HL-60 (cell line): Measurements from ENCODE around the gene FOSB.

ENCODE experiments used
- DNase-seq, 2 experiments: peaks; one replicate each; pipeline ENCODE4 v3.0.0-alpha.2; 2010 to 2020; ENCODE audit warnings: low read depth in 1 of 2, low spot score in 1 of 2
- H3K27ac ChIP-seq: fragments of 250-450 bp; sonication (Bioruptor Pico); replicated peaks from 2 replicates; pipeline ENCODE4 v1.5.1; 2020; ENCODE audit warnings: mild to moderate bottlenecking, moderate library complexity
- H3K27me3 ChIP-seq: fragments of 250-450 bp; sonication (Bioruptor Pico); 2 replicates; pipeline ENCODE4 v1.5.1; 2021; ENCODE audit warnings: mild to moderate bottlenecking, moderate library complexity; ENCODE audit not compliant: insufficient read depth, poor library complexity, severe bottlenecking
- H3K4me3 ChIP-seq: replicated peaks from 2 replicates; pipeline ENCODE4 v1.5.1; 2011; ENCODE audit warnings: mild to moderate bottlenecking, control low read depth, low read length; ENCODE audit not compliant: insufficient read depth
- GABPA ChIP-seq: IDR thresholded peaks from 2 replicates; pipeline ENCODE4 v1.6.1; 2012; ENCODE audit warnings: low read depth
- POLR2AphosphoS5 ChIP-seq: IDR thresholded peaks from 2 replicates; pipeline ENCODE4 v1.6.1; 2012; ENCODE audit warnings: low read depth
- SPI1 ChIP-seq: IDR thresholded peaks from 2 replicates; pipeline ENCODE4 v1.6.1; 2012; ENCODE audit warnings: low read depth, mild to moderate bottlenecking, borderline replicate concordance
- TF ChIP-seq, protein P1 (sequence below): IDR thresholded peaks from one replicate; pipeline ENCODE4 v1.5.1; 2011; ENCODE audit warnings: low read length, control low read depth, inconsistent platforms; ENCODE audit not compliant: insufficient read depth
- TF ChIP-seq, protein P2 (sequence below): IDR thresholded peaks from 2 replicates; pipeline ENCODE4 v1.6.1; 2012; ENCODE audit warnings: low read depth; ENCODE audit not compliant: insufficient replicate concordance

Gene FOSB

DNA sequence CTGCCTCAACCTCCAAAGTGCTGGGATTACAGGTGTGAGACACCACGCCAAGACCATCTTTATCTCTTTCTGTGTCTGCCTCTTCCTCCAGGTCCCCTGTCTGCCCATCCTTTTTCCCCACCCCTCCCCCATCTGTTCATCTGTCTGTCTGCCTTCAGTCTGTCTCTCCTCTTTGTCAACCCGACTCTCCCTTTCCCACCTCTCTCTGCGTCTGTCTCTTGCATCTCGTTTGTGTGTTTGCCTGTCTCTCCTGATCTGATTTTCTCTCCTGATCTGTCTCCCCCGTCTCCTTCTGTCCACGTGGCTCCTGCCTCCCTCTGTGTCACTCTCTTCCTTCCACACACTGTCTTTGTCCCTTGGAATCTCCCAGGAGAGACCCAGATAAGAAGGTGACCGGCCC lies 49.4 kb downstream of the FOSB start:
- Histone ChIP-seq H3K27me3 (no peaks in the 10 kb centered on the region), H3K27ac (no peak overlapping the region), H3K4me3 (no peak overlapping the region)
- DNase-seq: no peak
- TF ChIP-seq, protein P1, sequence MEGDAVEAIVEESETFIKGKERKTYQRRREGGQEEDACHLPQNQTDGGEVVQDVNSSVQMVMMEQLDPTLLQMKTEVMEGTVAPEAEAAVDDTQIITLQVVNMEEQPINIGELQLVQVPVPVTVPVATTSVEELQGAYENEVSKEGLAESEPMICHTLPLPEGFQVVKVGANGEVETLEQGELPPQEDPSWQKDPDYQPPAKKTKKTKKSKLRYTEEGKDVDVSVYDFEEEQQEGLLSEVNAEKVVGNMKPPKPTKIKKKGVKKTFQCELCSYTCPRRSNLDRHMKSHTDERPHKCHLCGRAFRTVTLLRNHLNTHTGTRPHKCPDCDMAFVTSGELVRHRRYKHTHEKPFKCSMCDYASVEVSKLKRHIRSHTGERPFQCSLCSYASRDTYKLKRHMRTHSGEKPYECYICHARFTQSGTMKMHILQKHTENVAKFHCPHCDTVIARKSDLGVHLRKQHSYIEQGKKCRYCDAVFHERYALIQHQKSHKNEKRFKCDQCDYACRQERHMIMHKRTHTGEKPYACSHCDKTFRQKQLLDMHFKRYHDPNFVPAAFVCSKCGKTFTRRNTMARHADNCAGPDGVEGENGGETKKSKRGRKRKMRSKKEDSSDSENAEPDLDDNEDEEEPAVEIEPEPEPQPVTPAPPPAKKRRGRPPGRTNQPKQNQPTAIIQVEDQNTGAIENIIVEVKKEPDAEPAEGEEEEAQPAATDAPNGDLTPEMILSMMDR: no peak
- TF ChIP-seq SPI1 (no peak), POLR2AphosphoS5 (no peak), GABPA (no peak)
- TF ChIP-seq, protein P2, sequence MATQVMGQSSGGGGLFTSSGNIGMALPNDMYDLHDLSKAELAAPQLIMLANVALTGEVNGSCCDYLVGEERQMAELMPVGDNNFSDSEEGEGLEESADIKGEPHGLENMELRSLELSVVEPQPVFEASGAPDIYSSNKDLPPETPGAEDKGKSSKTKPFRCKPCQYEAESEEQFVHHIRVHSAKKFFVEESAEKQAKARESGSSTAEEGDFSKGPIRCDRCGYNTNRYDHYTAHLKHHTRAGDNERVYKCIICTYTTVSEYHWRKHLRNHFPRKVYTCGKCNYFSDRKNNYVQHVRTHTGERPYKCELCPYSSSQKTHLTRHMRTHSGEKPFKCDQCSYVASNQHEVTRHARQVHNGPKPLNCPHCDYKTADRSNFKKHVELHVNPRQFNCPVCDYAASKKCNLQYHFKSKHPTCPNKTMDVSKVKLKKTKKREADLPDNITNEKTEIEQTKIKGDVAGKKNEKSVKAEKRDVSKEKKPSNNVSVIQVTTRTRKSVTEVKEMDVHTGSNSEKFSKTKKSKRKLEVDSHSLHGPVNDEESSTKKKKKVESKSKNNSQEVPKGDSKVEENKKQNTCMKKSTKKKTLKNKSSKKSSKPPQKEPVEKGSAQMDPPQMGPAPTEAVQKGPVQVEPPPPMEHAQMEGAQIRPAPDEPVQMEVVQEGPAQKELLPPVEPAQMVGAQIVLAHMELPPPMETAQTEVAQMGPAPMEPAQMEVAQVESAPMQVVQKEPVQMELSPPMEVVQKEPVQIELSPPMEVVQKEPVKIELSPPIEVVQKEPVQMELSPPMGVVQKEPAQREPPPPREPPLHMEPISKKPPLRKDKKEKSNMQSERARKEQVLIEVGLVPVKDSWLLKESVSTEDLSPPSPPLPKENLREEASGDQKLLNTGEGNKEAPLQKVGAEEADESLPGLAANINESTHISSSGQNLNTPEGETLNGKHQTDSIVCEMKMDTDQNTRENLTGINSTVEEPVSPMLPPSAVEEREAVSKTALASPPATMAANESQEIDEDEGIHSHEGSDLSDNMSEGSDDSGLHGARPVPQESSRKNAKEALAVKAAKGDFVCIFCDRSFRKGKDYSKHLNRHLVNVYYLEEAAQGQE: no peak

DNA sequence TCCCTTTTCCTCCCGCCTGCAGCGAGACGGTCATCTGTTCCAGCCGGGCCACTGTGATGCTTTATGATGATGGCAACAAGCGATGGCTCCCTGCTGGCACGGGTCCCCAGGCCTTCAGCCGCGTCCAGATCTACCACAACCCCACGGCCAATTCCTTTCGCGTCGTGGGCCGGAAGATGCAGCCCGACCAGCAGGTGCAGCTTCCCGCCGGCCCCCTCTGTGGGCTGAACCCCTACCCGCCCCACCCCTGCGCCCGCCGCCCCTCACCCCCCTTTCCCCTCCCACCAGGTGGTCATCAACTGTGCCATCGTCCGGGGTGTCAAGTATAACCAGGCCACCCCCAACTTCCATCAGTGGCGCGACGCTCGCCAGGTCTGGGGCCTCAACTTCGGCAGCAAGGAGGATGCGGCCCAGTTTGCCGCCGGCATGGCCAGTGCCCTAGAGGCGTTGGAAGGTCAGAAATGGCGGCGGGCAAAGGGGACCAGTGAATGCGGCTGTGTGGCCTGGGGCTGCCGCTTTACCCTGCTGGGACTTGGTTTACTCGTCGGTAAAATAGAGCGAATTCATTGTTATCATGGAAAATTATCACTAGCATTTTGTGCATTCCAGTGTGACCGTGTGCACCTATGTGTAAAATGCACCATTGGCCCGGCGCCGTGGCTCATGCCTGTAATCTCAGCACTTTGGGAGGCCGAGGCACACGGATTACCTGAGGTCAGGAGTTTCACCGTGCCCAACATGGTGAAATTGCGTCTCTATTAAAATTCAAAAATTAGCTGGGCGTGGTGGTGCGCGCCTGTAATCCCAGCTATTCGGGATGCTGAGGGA lies 50.1 kb downstream of the FOSB start:
- TF ChIP-seq SPI1 (no peak), GABPA (no peak), POLR2AphosphoS5 (no peak)
- TF ChIP-seq, protein P1: no peak
- TF ChIP-seq, protein P2: no peak
- H3K27ac ChIP-seq: no peak overlapping the region
- no peak overlapping the region for H3K4me3 ChIP-seq
- H3K27me3 ChIP-seq: no peaks in the 10 kb centered on the region
- DNase-seq: no peak

DNA sequence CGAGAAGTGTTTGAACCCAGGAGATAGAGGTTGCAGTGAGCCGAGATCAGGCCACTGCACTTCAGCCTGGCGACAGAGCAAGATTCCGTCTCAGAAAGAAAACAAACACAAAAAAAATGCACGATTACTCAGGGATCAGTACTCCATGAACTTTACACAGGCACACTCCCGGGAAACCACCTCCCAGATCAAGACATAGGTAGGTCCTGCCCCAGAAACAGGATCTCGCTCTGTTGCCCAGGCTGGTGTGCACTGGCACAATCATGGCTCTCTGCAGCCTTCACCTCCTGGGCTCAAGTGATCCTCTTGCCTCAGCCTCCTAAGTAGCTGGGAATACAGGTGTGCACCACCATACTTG lies 50.7 kb downstream of the FOSB start:
- no peak for DNase-seq
- H3K27me3 ChIP-seq: no peaks in the 10 kb centered on the region
- H3K27ac ChIP-seq: no peak overlapping the region
- TF ChIP-seq POLR2AphosphoS5 (no peak), GABPA (no peak), SPI1 (no peak)
- TF ChIP-seq, protein P1: no peak
- TF ChIP-seq, protein P2: no peak
- H3K4me3 ChIP-seq: no peak overlapping the region
